ENCODE data around the gene GID8.
"Not testable (repeated sequence)": the region's sequence is repeated elsewhere in the genome, so short reads cannot be mapped to it uniquely, and the experiment has no call there.

GID8 gene

DNA sequence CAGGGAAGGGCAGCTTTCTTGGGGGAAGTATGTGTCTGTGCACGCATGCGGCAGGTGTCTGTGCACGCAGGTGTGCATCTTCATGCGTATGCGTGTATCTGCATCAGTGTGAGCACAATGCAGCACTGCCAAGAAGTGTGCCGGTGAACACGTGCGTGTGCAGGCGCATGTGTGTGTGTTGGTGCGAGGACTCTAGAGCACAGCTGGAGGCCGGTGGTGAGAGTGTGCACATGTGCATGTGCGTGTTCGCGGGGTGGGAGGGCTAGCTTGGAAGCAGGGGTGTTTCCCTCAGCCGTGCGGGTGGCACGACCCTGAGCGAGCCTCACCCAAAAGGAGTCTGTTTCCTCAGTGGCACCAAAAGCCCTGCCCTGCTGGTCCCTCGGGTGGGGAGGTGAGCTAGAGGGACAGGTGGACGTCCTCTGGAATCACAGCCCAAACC lies 22.1 kb downstream of the GID8 start:
- DNase-seq = no peak

DNA sequence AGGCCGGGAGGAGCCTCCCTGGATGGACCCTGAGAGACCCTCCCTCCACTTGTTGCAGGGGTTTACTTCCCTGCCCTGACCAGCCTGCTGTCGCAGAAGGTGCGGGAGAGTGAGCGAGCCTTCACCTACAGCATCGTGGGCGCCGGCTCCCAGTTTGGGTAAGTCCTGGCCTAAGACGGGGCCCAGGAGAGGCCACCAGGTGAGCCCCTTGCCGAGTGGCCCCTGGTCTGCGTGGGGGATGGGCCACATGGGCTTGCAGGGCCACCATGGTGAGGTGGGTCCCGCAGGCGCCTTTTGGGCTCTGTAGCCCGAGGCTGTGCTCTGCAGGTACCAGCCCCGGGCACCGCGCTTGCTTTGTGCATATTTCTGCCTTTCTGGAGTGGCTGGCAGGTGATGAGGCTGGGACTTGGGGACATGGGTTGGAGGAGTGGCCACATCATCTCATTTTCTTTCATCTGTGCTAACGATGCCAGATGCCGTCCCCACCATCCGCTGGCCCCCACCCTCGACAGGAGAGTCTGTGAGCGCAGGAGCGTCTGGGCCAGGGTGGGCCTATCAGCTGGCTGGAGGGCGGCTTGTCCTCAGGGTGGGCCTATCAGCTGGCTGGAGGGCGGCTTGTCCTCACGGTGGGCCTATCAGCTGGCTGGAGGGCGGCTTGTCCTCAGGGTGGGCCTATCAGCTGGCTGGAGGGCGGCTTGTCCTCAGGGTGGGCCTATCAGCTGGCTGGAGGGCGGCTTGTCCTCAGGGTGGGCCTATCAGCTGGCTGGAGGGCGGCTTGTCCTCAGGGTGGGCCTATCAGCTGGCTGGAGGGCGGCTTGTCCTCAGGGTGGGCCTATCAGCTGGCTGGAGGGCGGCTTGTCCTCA lies 22.7 kb downstream of the GID8 start:
- DNase-seq = not testable (repeated sequence)

DNA sequence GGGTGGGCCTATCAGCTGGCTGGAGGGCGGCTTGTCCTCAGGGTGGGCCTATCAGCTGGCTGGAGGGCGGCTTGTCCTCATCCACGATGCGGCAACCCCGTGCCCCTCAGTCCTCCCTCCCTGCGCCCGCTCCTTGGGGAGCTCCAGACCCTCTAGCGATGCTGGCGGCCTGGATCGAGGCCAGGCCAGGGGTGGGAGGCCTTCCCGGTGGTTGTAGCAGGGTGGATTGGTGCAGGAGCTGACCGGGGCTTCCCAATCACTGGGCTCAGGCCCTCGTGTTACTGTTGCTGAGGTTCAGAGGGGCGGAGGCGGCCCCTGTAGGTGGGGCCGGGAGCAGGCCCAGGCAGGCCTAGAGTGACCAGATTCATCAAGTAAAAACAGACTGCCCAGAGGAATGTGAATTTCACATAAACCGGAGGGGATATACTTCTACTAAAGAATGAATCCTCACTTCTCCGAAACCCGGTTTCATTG lies 23.4 kb downstream of the GID8 start:
- DNase-seq = no peak

DNA sequence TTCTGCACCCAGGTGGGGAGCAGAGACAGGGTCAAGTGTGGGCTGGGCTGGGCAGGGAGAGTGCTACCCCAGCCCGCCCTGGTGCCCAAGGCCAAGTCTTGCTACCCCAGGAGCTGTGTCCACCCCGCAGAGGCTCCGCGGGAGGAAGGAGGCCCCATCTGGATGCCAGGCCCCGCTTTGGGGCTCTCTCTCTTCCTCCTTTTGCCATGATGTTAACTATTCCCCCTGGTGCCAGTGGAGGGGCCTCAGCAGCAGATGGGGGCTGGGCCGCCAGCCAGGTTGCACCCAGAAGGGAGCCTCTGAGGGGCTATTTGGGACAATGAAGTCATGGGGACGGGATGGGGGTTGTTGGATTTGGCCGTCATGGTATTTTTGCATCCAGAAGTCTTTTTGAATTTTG lies 23.9 kb downstream of the GID8 start:
- DNase-seq = no peak

DNA sequence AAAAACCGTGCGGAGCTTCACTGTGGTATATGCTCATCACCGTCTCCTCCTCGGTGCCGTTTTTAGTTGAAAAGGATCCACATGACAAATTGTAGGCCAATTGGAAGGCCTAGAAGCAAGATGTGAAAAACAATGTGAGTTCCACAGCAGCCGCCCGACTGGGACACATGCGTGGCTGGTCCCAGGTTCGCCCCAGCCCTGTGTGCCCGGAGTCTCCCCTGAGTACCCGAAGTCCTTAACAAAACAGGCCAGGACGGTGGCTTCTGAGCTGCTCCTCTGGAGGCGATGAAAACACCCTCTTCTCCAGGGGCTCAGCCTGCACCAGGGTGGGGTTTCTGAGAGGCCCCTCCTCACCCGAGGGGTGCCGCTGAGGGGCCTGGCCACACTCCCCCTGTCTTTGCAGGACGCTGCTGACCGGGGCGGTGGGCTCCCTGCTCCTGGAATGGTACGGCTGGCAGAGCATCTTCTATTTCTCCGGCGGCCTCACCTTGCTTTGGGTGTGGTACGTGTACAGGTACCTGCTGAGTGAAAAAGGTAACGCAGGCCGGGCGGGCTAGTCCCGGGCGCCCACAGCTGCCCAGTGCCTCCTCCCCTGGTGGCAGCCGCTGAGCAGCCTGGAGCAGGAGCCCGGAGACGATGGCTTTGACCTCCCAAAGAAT lies 24.4 kb downstream of the GID8 start:
- DNase-seq = no peak

DNA sequence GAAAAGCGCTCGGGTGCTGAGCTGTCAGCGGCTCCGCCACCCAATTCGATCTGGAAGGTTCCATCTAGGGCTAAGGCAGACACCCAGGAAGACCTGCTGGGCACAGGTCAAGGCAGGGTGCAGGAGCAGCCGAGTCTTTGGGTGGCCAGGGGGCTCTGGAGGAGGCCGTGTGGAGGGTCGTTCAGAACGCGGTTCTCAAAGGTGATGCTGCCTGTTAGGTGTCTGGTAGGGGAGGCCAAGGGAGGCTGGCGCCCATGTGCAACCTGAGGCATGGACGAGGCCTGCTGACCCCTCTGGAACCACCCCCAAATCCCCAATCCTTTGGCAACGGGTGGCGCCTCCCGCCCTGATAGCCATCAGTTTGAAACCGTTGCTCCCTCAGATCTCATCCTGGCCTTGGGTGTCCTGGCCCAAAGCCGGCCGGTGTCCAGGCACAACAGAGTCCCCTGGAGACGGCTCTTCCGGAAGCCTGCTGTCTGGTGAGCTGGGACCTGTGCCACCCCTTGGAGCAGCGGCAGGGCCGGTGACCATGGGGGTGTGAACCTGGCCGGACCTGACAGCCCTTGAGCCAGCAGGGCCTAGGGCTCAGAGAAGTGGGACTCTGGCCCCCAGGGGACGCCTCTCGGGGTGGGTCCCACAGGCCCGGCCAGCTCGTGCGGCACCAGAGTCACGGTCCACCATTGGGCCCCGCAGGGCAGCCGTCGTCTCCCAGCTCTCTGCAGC lies 25.1 kb downstream of the GID8 start:
- no peak for DNase-seq

DNA sequence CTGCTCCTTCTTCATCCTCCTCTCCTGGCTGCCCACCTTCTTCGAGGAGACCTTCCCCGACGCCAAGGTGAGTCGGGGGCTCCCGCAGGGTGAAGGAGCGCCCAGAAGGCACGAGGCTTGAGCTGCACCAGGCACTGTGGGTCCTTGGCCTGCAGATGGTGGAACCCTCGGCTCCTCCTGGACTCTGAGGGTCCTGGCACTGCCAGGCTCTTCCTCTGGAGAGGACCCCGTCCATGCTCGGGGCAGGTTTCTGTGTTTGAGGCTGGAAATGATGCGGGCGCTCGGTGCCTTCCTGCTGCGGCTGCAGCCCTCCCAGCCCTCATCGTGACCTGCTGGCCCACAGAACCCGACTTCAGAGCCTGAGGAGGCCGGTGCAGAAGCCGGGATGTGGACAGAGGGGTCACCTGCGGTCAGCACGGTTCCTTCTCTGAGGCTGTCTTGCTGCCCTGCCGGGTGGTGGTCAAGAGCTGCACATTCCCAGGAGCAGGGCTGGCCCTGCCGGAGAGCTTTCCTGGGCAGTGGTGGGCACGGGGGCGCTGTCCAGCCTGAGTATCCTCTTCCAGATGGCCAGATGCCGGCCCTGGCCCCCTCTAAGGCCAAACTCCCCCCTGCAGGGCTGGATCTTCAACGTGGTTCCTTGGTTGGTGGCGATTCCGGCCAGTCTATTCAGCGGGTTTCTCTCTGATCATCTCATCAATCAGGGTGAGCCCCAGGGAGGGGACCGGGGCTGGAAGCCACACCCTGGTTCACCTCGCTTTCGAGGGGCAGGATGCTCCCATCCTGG lies 25.9 kb downstream of the GID8 start:
- no peak for DNase-seq

DNA sequence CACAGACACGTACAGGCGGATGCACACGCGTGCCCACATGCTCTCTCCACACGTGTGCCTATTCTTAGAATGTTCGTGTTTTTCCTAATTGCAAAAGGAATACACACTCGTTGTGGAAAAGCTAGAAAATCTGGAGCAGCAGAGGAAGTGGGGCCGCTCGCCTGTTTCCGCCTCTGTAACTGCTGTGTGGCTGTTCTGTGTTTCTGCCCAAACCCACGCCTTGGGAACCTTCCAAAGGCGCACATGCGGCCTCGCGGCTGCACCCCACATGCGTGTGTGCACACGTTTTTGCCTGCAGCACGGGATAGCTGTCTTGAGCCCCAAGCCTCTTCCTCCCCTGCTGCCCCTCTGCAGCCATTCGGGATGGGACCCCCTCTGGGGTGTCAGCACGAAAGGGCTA lies 26.8 kb downstream of the GID8 start:
- no peak for DNase-seq

DNA sequence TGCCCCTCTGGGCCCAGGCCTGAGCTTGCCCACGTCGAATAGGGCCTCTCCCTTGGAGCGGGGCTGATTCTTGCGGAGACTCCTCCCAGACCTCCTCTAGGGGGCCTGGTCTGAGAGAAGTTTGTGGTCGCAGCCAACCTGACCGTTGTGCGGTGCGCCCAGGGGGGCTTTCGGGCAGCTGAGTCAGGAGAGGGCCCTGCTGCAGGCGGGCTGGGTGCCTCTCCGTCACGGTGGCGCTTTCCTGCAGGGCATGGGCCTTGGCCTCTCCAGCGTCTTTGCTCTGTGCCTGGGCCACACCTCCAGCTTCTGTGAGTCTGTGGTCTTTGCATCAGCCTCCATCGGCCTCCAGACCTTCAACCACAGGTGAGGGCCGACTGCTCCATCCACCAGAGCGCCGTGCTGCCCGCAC lies 27.4 kb downstream of the GID8 start:
- DNase-seq = no peak

DNA sequence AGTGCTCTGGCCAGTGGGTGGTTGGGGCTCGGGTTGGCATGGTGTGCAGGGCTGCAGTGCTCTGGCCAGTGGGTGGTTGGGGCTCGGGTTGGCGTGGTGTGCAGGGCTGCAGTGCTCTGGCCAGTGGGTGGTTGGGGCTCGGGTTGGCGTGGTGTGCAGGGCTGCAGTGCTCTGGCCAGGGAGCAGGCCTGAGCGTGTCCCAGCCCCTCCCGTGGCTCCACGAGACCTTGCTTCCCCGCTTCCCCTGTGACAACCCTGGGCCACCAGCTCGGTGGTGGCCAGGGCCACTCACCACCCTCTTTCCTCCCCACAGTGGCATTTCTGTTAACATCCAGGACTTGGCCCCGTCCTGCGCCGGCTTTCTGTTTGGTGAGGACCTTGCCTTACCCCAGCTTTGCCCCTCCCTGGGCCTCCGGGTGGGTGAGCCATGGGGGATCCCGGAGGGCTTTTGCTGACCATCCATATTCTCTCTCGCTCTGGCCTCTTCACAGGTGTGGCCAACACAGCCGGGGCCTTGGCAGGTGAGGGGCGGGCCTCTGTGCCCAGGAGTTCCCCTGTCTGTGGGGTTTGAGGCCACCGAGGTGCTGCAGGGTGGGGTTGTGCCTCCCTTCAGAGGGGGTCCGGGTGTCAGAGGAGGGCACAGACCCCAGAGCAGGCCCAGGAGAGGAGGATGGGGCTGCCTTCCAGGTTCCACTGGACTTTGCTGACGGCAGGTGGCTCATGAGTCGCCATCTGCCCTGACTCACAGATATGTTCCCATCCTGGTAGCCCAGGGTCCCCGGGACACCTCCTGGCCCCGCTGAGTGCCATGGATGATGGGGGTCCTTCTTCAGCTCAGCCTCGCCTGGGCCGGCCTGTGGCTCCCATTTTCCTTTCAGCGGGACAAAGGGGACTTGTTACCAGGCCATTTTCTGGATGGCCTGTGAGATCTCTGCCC lies 28.5 kb downstream of the GID8 start:
- no peak for DNase-seq

DNA sequence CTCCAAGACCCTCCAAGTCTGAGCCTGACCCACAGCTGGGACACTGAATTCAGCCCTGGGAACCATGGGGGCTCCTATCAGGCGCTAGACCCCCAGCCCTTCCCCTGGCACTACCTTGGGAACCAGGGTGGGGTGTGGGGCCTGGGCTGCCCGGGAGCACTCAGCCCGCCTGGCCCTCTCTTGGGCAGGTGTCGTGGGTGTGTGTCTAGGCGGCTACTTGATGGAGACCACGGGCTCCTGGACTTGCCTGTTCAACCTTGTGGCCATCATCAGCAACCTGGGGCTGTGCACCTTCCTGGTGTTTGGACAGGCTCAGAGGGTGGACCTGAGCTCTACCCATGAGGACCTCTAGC lies 29.2 kb downstream of the GID8 start:
- DNase-seq = no peak

DNA sequence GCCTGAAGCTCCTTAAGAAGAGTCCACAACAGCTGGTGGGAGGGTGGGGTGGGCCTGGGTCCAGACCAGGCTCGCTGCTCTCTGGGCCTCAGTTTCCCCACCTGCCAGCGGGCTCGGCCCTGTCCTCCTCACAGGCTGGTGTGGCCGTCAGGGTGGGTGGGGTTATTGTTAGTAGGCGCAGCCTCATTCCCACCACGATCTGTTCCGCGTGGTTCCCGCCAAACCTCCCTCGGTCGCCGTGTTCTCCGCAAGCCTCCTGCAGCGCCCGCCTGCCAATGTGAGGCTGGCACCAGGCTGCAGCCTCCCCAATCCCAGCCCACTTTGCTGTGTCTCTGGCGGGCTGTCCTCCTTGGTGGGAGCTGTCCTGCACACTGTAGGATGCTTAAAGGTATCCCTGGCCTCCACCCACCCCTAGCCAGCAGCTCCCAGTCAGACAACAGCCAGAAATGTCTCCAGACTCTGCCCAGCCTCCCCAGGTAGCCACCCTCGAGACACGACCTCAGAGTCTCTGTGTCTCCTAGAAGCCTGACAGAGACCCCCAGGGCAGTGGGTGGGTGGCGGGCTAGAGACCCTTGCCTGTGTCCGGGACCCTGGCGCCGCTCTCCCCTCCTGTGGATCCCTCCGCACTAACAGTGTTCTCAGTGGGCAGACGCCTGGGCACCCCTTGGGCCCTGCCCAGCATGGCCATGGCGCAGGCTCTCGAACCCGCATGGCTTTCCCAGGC lies 29.8 kb downstream of the GID8 start:
- no peak for DNase-seq

DNA sequence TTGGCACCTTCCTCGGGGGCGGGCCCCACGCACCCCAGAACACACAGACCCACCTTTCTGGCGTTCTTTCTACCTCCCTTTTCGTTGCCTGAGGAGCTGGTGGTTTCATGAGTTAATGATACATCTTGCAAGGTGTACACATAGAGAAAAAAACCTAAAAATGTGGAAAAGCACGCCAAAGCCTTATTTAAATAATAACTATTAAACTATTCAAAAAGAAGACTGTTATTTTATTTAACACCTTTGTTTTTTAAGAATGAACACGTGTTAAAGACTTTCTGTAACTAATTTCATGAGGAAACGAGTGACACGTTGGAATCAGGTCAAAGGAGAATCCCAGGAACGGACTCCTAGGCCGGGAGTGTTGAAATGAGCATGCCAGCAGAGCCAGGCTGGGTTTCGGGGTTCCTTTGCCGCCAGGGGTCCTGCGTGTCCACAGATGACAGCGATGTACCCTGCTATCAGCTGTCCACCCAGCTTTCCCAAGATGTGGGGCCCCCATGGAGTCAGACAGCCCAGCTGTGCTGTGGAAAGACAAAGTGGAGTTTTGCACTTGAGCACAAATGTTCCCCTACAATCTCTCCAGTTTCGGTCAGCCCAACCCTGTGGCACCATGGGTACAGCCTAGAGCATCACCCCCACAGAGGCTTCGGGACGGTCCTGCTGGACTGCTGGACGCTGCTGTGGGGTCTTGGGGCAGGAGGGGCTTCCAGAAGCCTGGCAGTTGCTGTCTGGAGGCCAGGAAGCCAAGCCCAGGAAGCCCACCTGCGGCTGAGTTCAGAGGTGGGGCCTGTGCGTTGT lies 30.6 kb downstream of the GID8 start:
- DNase-seq = no peak

DNA sequence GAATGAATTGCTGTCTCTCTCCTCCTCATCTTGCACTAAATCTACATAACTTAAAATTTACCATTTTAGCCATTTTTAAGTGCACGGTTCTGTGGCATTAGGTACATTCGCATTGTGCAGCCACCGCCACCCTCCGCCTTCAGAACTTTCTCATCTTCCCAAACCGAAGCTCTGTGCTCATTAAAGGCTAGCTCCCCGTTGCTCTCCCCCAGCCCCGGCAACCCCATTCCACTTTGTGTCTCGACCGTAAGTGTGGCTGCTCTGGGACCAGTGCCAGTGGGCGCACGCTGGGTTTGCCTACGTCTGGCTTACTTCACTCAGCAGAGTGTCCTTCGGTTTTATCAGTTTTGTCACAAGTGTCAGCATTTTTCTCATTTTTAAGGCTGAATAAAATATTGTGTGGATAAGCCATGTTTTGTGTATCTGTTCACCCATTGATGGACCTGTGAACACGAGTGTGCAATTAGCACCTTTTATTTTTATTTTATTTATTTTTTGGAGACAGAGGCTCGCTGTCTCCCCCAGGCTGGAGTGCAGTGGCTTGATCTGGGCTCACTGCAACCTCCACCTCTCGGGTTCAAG lies 31.3 kb downstream of the GID8 start:
- no peak for DNase-seq

DNA sequence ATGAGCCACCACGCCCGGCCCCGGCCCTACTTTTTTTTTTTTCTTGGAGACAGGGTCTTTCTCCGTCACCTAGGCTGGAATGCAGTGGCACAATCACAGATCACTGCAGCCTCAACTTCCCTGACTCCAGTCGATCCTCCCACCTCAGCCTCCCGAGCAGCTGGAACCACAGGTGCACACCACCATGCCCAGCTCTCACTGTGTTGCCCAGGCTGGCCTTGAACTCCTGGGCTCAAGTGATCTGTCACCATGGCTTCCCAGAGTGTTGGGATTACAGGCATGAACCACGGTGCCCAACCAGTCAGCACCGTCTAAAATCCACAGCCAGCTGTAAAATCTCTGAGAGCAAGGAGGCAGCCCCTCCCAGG lies 32.0 kb downstream of the GID8 start:
- DNase-seq = no peak

DNA sequence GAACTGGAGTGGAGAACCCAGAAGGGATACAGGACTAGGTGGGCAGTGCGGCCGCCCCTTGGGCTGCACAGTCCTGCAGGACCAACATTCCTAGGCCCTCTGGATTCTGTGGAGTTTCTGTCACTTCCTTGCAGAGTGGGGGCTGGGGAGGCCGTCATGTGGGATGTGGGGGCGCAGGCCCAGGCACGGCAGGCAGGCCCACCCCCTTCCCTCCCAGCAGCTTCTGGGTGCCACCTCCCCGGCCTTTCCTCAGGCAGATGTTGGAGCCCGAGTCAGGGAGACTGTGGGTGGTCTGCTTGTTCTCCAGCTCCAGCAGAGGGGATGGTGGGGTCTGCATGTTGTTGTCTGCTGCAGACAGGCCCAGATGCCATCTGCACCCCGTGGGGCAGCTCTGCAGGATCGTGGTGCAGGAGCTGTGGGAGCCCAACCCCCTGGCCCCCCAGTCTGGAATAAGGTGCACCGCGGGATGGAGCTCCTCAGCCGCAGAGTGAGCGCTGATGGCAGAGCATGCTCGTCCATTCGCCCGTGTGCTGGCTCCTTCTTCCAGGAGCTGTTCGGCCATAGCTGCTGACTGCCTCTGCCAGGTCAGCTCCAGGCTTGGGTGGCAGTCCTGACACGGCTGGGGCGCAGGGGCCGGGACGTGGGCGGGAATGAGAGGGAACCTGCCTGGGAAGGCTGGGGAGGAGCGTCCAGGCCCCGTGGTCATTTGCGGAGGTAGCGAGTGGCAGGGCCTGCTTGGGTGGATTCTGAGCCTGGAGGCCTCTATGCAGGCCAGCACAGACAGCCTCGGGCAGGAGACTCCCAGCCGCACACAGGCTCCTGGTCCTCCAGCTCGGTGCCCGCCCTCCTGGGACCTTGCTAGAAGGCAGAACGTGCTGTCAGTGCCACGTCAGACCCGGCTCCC lies 32.6 kb downstream of the GID8 start:
- no peak for DNase-seq

DNA sequence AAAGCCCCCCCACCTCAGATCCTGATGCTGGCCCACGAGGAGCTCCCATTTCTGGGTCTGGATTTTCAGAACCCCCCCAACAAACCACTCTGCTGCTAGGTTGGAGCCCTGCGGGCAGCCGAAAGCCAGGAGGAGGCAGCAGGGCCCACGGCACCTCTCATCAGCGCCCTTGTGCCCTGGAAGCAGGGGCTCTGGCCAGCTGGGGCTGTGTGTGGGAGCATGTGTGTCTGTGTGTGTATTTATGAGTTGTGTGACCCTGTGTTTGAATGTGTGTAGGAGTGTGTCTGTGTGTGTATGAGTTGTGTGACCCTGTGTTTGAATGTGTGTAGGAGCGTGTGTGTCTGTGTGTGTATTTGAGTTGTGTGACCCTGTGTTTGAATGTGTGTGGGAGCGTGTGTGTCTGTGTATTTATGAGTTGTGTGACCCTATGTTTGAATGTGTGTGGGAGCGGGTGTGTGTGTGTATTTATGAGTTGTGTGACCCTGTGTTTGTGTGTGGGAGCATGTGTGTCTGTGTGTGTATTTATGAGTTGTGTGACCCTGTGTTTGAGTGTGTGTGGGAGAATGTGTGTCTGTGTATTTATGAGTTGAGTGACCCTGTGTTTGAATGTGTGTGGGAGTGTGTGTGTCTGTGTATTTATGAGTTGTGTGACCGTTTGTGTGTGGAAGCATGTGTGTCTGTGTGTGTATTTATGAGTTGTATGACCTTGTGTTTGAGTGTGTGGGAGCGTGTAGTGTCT lies 33.4 kb downstream of the GID8 start:
- DNase-seq = no peak
